Left lung (tissue), 10 donors: ENCODE measurements around the gene GALNT17. TPM values are rescaled to one million over a fixed set of nuclear protein-coding genes. Genes with fewer than 3 reads are reported as not detected.

ENCODE experiments used
- ATAC-seq: fragments of 200-7000 bp; cut with Tn5 transposase; one replicate; pipeline ENCODE4 v1.9.1; 2020; ENCODE audit warnings: moderate library complexity
- DNase-seq, 4 donors: peaks; one replicate each; pipeline ENCODE4 v3.0.0-alpha.2; 2013 to 2020
- H3K27ac ChIP-seq, 2 donors: fragments of 200-600 bp; sonication (generic) in 1 of 2; one replicate each; pipeline versions ENCODE4 v1.5.0 to v1.8.0; 2020 to 2021
- H3K27me3 ChIP-seq, 2 donors: fragments of 200-600 bp; sonication (generic) in 1 of 2; one replicate each; pipeline versions ENCODE4 v1.5.0 to v1.8.0; 2020 to 2021
- H3K36me3 ChIP-seq, 2 donors: fragments of 200-600 bp; sonication (generic) in 1 of 2; one replicate each; pipeline versions ENCODE4 v1.5.0 to v1.8.0; 2020 to 2021
- H3K4me1 ChIP-seq, 2 donors: fragments of 200-600 bp; one replicate each; pipeline ENCODE4 v1.8.0; 2021
- H3K4me3 ChIP-seq, 2 donors: fragments of 200-600 bp; sonication (generic) in 1 of 2; one replicate each; pipeline versions ENCODE4 v1.5.0 to v1.8.0; 2020 to 2021; ENCODE audit warnings: mild to moderate bottlenecking in 1 of 2
- H3K9me3 ChIP-seq, 2 donors: fragments of 200-600 bp; sonication (generic) in 1 of 2; one replicate each; pipeline versions ENCODE4 v1.5.0 to v1.8.0; 2020 to 2021
- intact Hi-C, 2 donors: fragments of 100-400 bp; cut with DNase I; formaldehyde crosslinking; loops; one replicate each; pipeline versions ENCODE4 v1.11.2 to v1.14.2; 2022
- polyA plus RNA-seq, 6 donors: library from polyadenylated mRNA; unstranded; fragments of 120-200 nt; gene quantifications; one replicate each; pipeline ENCODE4 v1.2.1, GENCODE V29; 2013; ENCODE audit not compliant: insufficient read length in 6 of 6
- total RNA-seq, 2 donors: library from RNA; stranded (reverse); fragmentation: NEBNext Ultra II Directional; extraction: Animal tissue kit (Norgen Biotek cat#: 25700); gene quantifications; one replicate each; pipeline ENCODE4 v1.2.1, GENCODE V29; 2021
- TF ChIP-seq, protein P1 (sequence below), 2 donors: fragments of 200-600 bp; sonication (generic) in 1 of 2; IDR thresholded peaks; one replicate each; pipeline versions ENCODE4 v1.5.0 to v1.8.0; 2021; ENCODE audit warnings: antibody characterized with exemption in 2 of 2
- donor health status: DM: no; HTN: yes; CAD: no.
- donor health status: DM: no; HTN: no; CAD: no.

GALNT17 gene
- total and polyA plus RNA-seq, 8 donors = 2.4 to 19.1 (median 9.7) TPM

DNA sequence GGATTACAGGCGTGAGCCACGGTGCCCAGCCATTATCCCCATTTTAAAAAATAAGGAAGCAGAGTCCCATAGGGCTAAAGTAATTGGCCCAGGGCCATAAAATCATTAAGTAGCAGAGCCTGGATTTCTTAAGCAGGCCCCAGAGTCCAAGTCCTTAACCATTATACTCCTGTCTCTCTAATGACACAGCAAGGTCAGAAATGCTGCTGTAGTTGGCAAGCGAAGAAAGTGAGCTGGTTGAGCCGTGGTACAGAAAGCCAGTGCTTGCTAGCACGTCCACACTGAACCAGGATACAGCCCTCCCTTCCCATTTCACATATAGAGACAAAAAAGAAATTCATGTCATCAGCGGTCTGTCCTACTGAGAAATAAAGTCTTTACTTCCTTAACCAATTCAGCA is 562.7 kb downstream of the GALNT17 start:
- DNase-seq (peak in 1 of 4 donors; percentile 14), ATAC-seq (no peak)
- intact Hi-C loops = no loop called here
- Histone ChIP-seq H3K4me1 (no peaks in the 10 kb centered on the region), H3K27me3 (no peaks in the 10 kb centered on the region), H3K4me3 (no peak overlapping the region), H3K36me3 (no peaks in the 10 kb centered on the region), H3K9me3 (peaks cover 0 to 9% of the 10 kb centered on the region in 2 donors), H3K27ac (no peak overlapping the region)
- TF ChIP-seq, protein P1, sequence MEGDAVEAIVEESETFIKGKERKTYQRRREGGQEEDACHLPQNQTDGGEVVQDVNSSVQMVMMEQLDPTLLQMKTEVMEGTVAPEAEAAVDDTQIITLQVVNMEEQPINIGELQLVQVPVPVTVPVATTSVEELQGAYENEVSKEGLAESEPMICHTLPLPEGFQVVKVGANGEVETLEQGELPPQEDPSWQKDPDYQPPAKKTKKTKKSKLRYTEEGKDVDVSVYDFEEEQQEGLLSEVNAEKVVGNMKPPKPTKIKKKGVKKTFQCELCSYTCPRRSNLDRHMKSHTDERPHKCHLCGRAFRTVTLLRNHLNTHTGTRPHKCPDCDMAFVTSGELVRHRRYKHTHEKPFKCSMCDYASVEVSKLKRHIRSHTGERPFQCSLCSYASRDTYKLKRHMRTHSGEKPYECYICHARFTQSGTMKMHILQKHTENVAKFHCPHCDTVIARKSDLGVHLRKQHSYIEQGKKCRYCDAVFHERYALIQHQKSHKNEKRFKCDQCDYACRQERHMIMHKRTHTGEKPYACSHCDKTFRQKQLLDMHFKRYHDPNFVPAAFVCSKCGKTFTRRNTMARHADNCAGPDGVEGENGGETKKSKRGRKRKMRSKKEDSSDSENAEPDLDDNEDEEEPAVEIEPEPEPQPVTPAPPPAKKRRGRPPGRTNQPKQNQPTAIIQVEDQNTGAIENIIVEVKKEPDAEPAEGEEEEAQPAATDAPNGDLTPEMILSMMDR (IDR thresholded peaks at IDR 0.05) = no peak

DNA sequence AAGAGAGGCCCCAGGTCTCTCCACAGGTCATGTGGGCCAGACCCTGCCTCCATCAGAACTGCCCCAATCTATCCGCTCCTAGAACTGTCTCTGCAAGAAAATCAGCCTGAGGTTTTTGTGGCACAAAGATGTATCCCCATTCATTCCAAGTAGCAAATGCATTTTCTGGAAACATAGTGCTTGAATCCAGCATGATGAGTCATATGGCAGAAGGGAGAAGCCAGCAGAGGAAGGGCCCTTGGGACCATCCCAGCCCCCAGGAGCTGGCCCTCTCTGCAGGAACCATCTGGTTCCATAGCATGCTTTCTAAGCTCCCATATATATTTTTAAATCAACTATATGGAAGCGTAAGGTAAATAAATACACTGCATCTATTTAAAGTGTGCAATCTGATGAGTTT is 563.2 kb downstream of the GALNT17 start:
- TF ChIP-seq, protein P1 (IDR thresholded peaks at IDR 0.05) = no peak
- intact Hi-C loops = no loop called here

DNA sequence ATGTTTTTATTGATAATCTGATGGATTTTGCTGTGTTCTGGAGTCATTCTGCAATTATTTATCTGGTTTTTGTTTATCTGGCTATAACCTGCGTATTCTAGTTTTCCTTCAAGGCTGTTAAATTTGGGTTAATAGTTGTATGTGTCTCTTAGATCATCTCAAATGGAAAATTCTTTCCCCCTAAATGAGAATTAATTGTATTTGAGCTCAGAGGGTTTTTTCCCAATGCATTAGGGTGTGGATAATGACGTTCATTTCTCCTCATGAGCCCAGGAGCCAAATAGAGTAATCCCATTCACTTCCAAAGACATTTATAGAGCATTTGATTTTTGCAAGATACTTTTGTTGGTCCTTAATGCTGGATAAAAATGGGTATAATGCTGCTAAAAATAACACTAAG is 564.6 kb downstream of the GALNT17 start:
- no peaks in the 10 kb centered on the region for H3K4me1 ChIP-seq
- peaks cover 0 to 9% of the 10 kb centered on the region in 2 donors for H3K9me3 ChIP-seq
- H3K27me3 ChIP-seq = no peaks in the 10 kb centered on the region
- H3K27ac ChIP-seq = no peak overlapping the region
- TF ChIP-seq, protein P1 (IDR thresholded peaks at IDR 0.05) = no peak
- no peak for ATAC-seq
- H3K4me3 ChIP-seq = no peak overlapping the region
- DNase-seq = no peak
- no peaks in the 10 kb centered on the region for H3K36me3 ChIP-seq
- intact Hi-C loops = no loop called here

More for the DNA sequence above, 563.2 kb downstream of the GALNT17 start:
- H3K36me3 ChIP-seq = no peaks in the 10 kb centered on the region
- DNase-seq (no peak), ATAC-seq (no peak)
- H3K9me3 ChIP-seq = peaks cover 0 to 9% of the 10 kb centered on the region in 2 donors
- no peaks in the 10 kb centered on the region for H3K4me1 ChIP-seq
- H3K27ac ChIP-seq = no peak overlapping the region
- H3K27me3 ChIP-seq = no peaks in the 10 kb centered on the region
- H3K4me3 ChIP-seq = no peak overlapping the region

DNA sequence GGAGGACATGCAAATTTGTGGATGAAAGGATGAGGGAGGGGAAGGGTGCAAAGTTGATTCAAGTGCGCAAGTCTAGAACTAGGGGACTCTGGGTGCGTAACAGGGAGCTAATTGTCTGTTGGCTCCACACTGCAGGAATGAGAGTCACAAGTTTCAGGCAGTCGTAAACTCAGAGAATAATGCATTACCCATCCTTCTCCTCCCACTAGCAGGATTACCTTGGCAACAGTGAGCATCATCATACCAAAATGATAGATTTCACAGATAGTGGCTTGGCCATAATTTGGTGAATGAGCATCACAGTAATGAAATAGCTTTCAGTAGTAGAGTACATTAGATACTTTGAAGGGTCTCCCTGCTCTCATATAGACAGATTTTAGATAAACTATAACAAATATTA is 565.5 kb downstream of the GALNT17 start:
- Histone ChIP-seq H3K27me3 (no peaks in the 10 kb centered on the region), H3K36me3 (no peaks in the 10 kb centered on the region), H3K4me1 (no peaks in the 10 kb centered on the region), H3K27ac (no peak overlapping the region), H3K9me3 (peaks cover 0 to 9% of the 10 kb centered on the region in 2 donors), H3K4me3 (no peak overlapping the region)
- TF ChIP-seq, protein P1 (IDR thresholded peaks at IDR 0.05) = no peak
- intact Hi-C loops = no loop called here
- DNase-seq (no peak), ATAC-seq (no peak)

DNA sequence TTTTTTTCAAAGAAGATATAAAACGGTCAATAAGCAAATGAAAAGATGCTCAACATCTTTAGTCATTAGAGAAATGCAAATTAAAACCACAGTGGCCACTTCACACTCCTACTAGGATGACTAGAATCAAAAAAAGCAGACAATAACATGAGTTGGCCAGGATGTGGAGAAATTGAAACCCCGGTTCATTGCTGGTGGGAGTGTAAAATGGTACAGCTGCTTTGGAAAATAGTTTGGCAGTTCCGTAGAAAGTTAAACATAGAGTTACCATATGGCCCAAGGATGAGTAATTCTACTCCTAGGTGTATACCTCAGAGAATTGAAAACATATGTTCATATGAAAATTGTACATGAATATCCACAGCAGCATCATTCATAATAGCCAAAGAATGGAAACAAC is 573.3 kb downstream of the GALNT17 start:
- Histone ChIP-seq H3K9me3 (peaks cover 0 to 8% of the 10 kb centered on the region in 2 donors), H3K36me3 (no peaks in the 10 kb centered on the region), H3K4me1 (no peaks in the 10 kb centered on the region), H3K27ac (no peak overlapping the region), H3K27me3 (no peaks in the 10 kb centered on the region), H3K4me3 (no peak overlapping the region)
- no peak for DNase-seq
- intact Hi-C loops = no loop called here
- TF ChIP-seq, protein P1 (IDR thresholded peaks at IDR 0.05) = no peak
- no peak for ATAC-seq
